H1 (cell line): ENCODE results near the gene ARL5A. TPM values are rescaled to one million over a fixed set of nuclear protein-coding genes. Genes with fewer than 3 reads are reported as not detected.

Source experiments
- CTCF ChIA-PET: fragments of 300-600 bp; sonication (Branson Sonifier 250); formaldehyde crosslinking; loops from one replicate; lab custom pipeline; 2021; ENCODE audit not compliant: partially characterized antibody; lab: Charles Lee
- POLR2A ChIA-PET: fragments of 300-600 bp; sonication (Branson Sonifier 250); formaldehyde crosslinking; loops from one replicate; lab custom pipeline; 2021; ENCODE audit warnings: inconsistent platforms; ENCODE audit not compliant: partially characterized antibody; lab: Charles Lee
- DNase-seq, 2 experiments: peaks; one replicate each; pipeline versions ENCODE4 v3.0.0 to v3.0.0-alpha.2; 2010 to 2022; ENCODE audit warnings: low spot score in 2 of 2, low read depth in 1 of 2, mixed read lengths in 1 of 2
- FAIRE-seq: peaks from 2 replicates; lab custom pipeline; 2011; peaks lifted over from hg19 to GRCh38; lab: Jason Lieb, UNC
- H2AFZ ChIP-seq: 2 replicates; pipeline ENCODE4 v1.8.1; 2012; ENCODE audit warnings: low read length, inconsistent platforms
- H2AK5ac ChIP-seq: 2 replicates; pipeline ENCODE4 v1.6.1; 2013; ENCODE audit warnings: low read depth, low read length
- H2BK120ac ChIP-seq: replicated peaks from 2 replicates; pipeline ENCODE3; 2013; ENCODE audit warnings: low read depth, low read length, inconsistent platforms
- H2BK12ac ChIP-seq: 2 replicates; pipeline ENCODE4 v1.6.1; 2013; ENCODE audit warnings: low read depth, low read length
- H2BK15ac ChIP-seq: 2 replicates; pipeline ENCODE4 v1.6.1; 2013; ENCODE audit warnings: low read length
- H2BK20ac ChIP-seq: 2 replicates; pipeline ENCODE4 v1.6.1; 2013; ENCODE audit warnings: low read length
- H2BK5ac ChIP-seq: 2 replicates; pipeline ENCODE4 v1.6.1; 2013; ENCODE audit warnings: low read depth, low read length
- H3K14ac ChIP-seq: 2 replicates; pipeline ENCODE4 v1.6.1; 2013; ENCODE audit warnings: inconsistent platforms; ENCODE audit not compliant: insufficient read length
- H3K18ac ChIP-seq: 2 replicates; pipeline ENCODE4 v1.6.1; 2013; ENCODE audit warnings: low read length; ENCODE audit errors: extremely low read depth
- H3K23ac ChIP-seq: 2 replicates; pipeline ENCODE4 v1.6.1; 2013; ENCODE audit warnings: inconsistent platforms; ENCODE audit not compliant: insufficient read length
- H3K23me2 ChIP-seq: 2 replicates; pipeline ENCODE4 v1.6.1; 2013; ENCODE audit warnings: low read depth, low read length
- H3K27ac ChIP-seq: 2 replicates; pipeline ENCODE4 v1.6.1; 2011; ENCODE audit warnings: low read depth, low read length, inconsistent platforms
- H3K27me3 ChIP-seq, 4 experiments: replicated peaks in 1 of 4; 1 replicate in 1 of 4; 2 replicates in 3 of 4; pipeline versions ENCODE4 v1.6.1 to v1.8.1; 2011 to 2013; ENCODE audit warnings: low read length in 3 of 4, mild to moderate bottlenecking in 3 of 4, inconsistent platforms in 2 of 4, mixed read lengths in 2 of 4, moderate library complexity in 1 of 4; ENCODE audit not compliant: control insufficient read depth in 3 of 4, insufficient read depth in 3 of 4; ENCODE audit errors: extremely low read depth in 1 of 4
- H3K36me3 ChIP-seq, 4 experiments: 2 replicates each; pipeline versions ENCODE4 v1.6.1 to v1.8.1; 2011 to 2013; ENCODE audit warnings: mild to moderate bottlenecking in 4 of 4, low read length in 3 of 4, moderate library complexity in 2 of 4, control low read depth in 1 of 4, inconsistent platforms in 1 of 4; ENCODE audit not compliant: insufficient read depth in 4 of 4, control insufficient read depth in 2 of 4
- H3K4ac ChIP-seq: replicated peaks from 2 replicates; pipeline ENCODE3; 2013; ENCODE audit warnings: low read length, low read depth, mixed read lengths, inconsistent platforms; ENCODE audit not compliant: insufficient read length
- H3K4me1 ChIP-seq, 4 experiments: replicated peaks in 1 of 4; 1 replicate in 1 of 4; 2 replicates in 3 of 4; pipeline versions ENCODE4 v1.6.1 to v1.8.1; 2011 to 2013; ENCODE audit warnings: low read length in 3 of 4, inconsistent platforms in 2 of 4, mixed read lengths in 1 of 4; ENCODE audit not compliant: insufficient read depth in 4 of 4, control insufficient read depth in 3 of 4
- H3K4me2 ChIP-seq, 2 experiments: 2 replicates each; pipeline versions ENCODE4 v1.6.1 to v1.8.1; 2011 to 2013; ENCODE audit warnings: low read depth in 2 of 2, low read length in 2 of 2, control low read depth in 1 of 2, inconsistent platforms in 1 of 2, mild to moderate bottlenecking in 1 of 2; ENCODE audit not compliant: insufficient read depth in 1 of 2
- H3K4me3 ChIP-seq, 4 experiments: fragments of 200-600, 300-600 bp in 1 of 4; sonication (generic), shearing (Covaris generic), sonication (Bioruptor Twin) in 1 of 4; 2 replicates each; pipeline versions ENCODE4 v1.5.1 to v1.8.1; 2011 to 2016; ENCODE audit warnings: low read length in 4 of 4, low read depth in 3 of 4, control low read depth in 2 of 4, inconsistent platforms in 2 of 4, mild to moderate bottlenecking in 2 of 4, mixed read lengths in 1 of 4, moderate library complexity in 1 of 4; ENCODE audit not compliant: insufficient read depth in 2 of 4; ENCODE audit errors: extremely low read depth in 1 of 4
- H3K56ac ChIP-seq: replicated peaks from 2 replicates; pipeline ENCODE3; 2013; ENCODE audit warnings: low read depth, mild to moderate bottlenecking, mixed read lengths, low read length, inconsistent platforms; ENCODE audit not compliant: insufficient read length
- H3K79me1 ChIP-seq: 2 replicates; pipeline ENCODE4 v1.6.1; 2013; ENCODE audit warnings: low read depth, low read length, control low read depth
- H3K79me2 ChIP-seq, 2 experiments: 2 replicates each; pipeline versions ENCODE4 v1.6.1 to v1.8.1; 2012 to 2013; ENCODE audit warnings: low read length in 2 of 2, mild to moderate bottlenecking in 2 of 2, inconsistent platforms in 1 of 2; ENCODE audit not compliant: insufficient read depth in 2 of 2, control insufficient read depth in 1 of 2
- H3K9ac ChIP-seq, 4 experiments: replicated peaks in 1 of 4; 1 replicate in 1 of 4; 2 replicates in 3 of 4; pipeline versions ENCODE4 v1.6.1 to v1.8.1; 2011 to 2013; ENCODE audit warnings: low read depth in 3 of 4, low read length in 3 of 4, control low read depth in 2 of 4, mild to moderate bottlenecking in 2 of 4, moderate library complexity in 2 of 4, inconsistent platforms in 1 of 4; ENCODE audit errors: extremely low read depth in 1 of 4
- H3K9me3 ChIP-seq, 2 experiments: 2 replicates each; pipeline versions ENCODE4 v1.6.1 to v1.8.1; 2012 to 2013; ENCODE audit warnings: mild to moderate bottlenecking in 2 of 2, moderate library complexity in 2 of 2, control low read depth in 1 of 2, inconsistent platforms in 1 of 2, low read depth in 1 of 2, low read length in 1 of 2, mixed read lengths in 1 of 2; ENCODE audit not compliant: insufficient read depth in 2 of 2
- H4K20me1 ChIP-seq, 2 experiments: replicated peaks in 1 of 2; 2 replicates each; pipeline versions ENCODE3 to v1.8.1; 2011 to 2013; ENCODE audit warnings: inconsistent platforms in 2 of 2, low read length in 2 of 2, mild to moderate bottlenecking in 1 of 2; ENCODE audit not compliant: insufficient read depth in 2 of 2, control insufficient read depth in 1 of 2
- H4K5ac ChIP-seq: 2 replicates; pipeline ENCODE4 v1.6.1; 2013; ENCODE audit warnings: low read length, low read depth, mixed read lengths, inconsistent platforms; ENCODE audit not compliant: insufficient read length
- H4K8ac ChIP-seq: 2 replicates; pipeline ENCODE4 v1.8.0; 2013; ENCODE audit warnings: mild to moderate bottlenecking, moderate library complexity, low read length, inconsistent platforms; ENCODE audit not compliant: insufficient read depth; ENCODE audit errors: extremely low read depth
- H4K91ac ChIP-seq: replicated peaks from 2 replicates; pipeline ENCODE3; 2013; ENCODE audit warnings: low read length, mixed read lengths, inconsistent platforms; ENCODE audit not compliant: insufficient read length
- CBX8 ChIP-seq: fragments of 300-800, 300-1000 bp; sonication (generic); IDR thresholded peaks from 2 replicates; pipeline ENCODE4 v1.7.1; 2016; ENCODE audit warnings: low read depth, low read length, borderline replicate concordance
- HDAC6 ChIP-seq: IDR thresholded peaks from one replicate; pipeline ENCODE4 v1.7.1; 2012; ENCODE audit warnings: low read depth, mild to moderate bottlenecking, inconsistent platforms, low read length, moderate library complexity
- NANOG ChIP-seq: IDR thresholded peaks from 2 replicates; pipeline ENCODE4 v1.6.1; 2011; ENCODE audit warnings: low read length, low read depth, mild to moderate bottlenecking, inconsistent platforms; ENCODE audit not compliant: insufficient read depth, poor library complexity, severe bottlenecking
- SP4 ChIP-seq: IDR thresholded peaks from 2 replicates; pipeline ENCODE4 v1.6.1; 2012; ENCODE audit warnings: low read length, inconsistent platforms
- TAF1 ChIP-seq: IDR thresholded peaks from 2 replicates; pipeline ENCODE4 v1.6.1; 2011; ENCODE audit warnings: mild to moderate bottlenecking, low read depth, low read length
- ZNF274 ChIP-seq: IDR thresholded peaks from 2 replicates; pipeline ENCODE4 v1.7.0; 2012; ENCODE audit warnings: low read length, borderline replicate concordance; ENCODE audit errors: extremely low read depth
- WGBS, 2 experiments: shearing (Covaris generic) in 1 of 2; methylation state at CpG; one replicate each; pipeline versions ENCODE4 v1.1.6 to v1.1.7; 2013 to 2015; ENCODE audit warnings: low lambda C conversion rate in 2 of 2, mixed read lengths in 2 of 2, inconsistent platforms in 1 of 2, low coverage in 1 of 2, missing lambda C conversion rate in 1 of 2; ENCODE audit not compliant: insufficient replicate concordance in 2 of 2, insufficient coverage in 1 of 2, insufficient read length in 1 of 2; ENCODE audit errors: extremely low coverage in 1 of 2, missing lambda C conversion rate in 1 of 2; 5-methylcytosine and 5-hydroxymethylcytosine counted together
- polyA plus RNA-seq, 7 experiments: library from polyadenylated mRNA; depleted of rRNA in 3 of 7; stranded (reverse) in 5 of 7; unstranded in 2 of 7; fragments of >200 nt in 5 of 7; fragments of 200-250 nt in 2 of 7; gene quantifications; 1 replicate in 5 of 7; 2 replicates in 1 of 7; 4 replicates in 1 of 7; pipeline versions ENCODE4 v1.2.1 to v1.2.3, GENCODE V29; 2011 to 2013; ENCODE audit warnings: missing spikeins in 2 of 7, mixed read lengths in 2 of 7
- total RNA-seq: library from RNA; stranded (reverse); fragmentation: NEBNext Ultra II Directional; extraction: Animal tissue kit (Norgen Biotek cat#: 25700); gene quantifications from 2 replicates; pipeline ENCODE4 v1.2.1, GENCODE V29; 2021

ARL5A gene
- total and polyA plus RNA-seq, 2 of the 8 experiments (the other 6 are each of a cell fraction or from before 2014, with no cell fraction given) = 12.6 to 86.3 TPM

DNA sequence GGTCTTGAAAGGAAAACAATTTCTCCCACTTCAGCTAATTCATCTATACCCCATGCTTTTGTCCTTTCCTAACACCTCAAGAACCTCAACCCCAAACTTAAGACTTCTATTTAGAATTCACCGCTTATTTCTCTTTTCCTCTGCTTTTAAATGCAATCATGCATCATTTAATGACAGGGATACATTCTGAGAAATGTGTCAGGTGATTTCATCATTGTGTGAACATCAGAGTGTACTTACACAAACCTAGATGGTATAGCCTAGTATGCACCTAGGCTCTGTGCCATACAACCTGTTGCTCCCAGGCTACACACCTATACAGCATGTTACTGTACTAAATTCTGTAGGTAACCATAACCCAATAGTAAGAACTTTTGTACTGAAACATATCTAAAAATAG lies 22.9 kb downstream of the ARL5A start:
- Histone ChIP-seq H3K23ac (no peak overlapping the region), H3K27ac (no peak overlapping the region), H2AK5ac (no peak overlapping the region), H3K56ac (no peak overlapping the region), H2BK20ac (no peak overlapping the region), H2AFZ (no peak overlapping the region), H3K18ac (no peak overlapping the region), H3K79me1 (no peaks in the 10 kb centered on the region), H4K20me1 (no peaks in the 10 kb centered on the region), H3K14ac (no peak overlapping the region), H3K27me3 (no peaks in the 10 kb centered on the region), H2BK120ac (no peak overlapping the region), H2BK5ac (no peak overlapping the region), H2BK12ac (no peak overlapping the region), H2BK15ac (no peak overlapping the region), H3K4me3 (no peak overlapping the region), H3K9me3 (no peaks in the 10 kb centered on the region), H4K91ac (no peak overlapping the region), H3K79me2 (no peaks in the 10 kb centered on the region), H4K5ac (no peak overlapping the region), H3K23me2 (peaks cover 3% of the 10 kb centered on the region), H4K8ac (no peak overlapping the region), H3K36me3 (peaks cover 4 to 54% (median 19%) of the 10 kb centered on the region in 4 experiments; a peak in 7 of 8 replicates), H3K4me2 (no peak overlapping the region), H3K9ac (no peak overlapping the region), H3K4ac (no peak overlapping the region), H3K4me1 (no peaks in the 10 kb centered on the region)
- TF ChIP-seq TAF1 (no peak), HDAC6 (no peak), CBX8 (no peak), NANOG (no peak), ZNF274 (no peak), SP4 (no peak)
- FAIRE-seq (no peak), DNase-seq (no peak)
- POLR2A ChIA-PET = interaction anchor here (2.2 kb wide), 1 partner anchor 23 kb away, joined by 5 read pairs; the partner anchor contains the start of gene ARL5A
- 86% methylated on average over 1 of the region's 1 CpG; no CpG with 5 or more reads in 1 of the 2 experiments for WGBS, 2 experiments
- CTCF ChIA-PET = no interaction called here
